Endothelial cell (in vitro differentiated cells): ENCODE results near the gene MICB. TPM values are rescaled to one million over a fixed set of nuclear protein-coding genes. Genes with fewer than 3 reads are reported as not detected.

Experiments used
- DNase-seq: peaks from one replicate; pipeline ENCODE4 v3.0.0; 2021; ENCODE audit warnings: low spot score
- H3K27ac Mint-ChIP-seq: one replicate; pipeline ENCODE4 v1.8.0; 2021; ENCODE audit warnings: mixed read lengths, inconsistent platforms; ENCODE audit not compliant: unreplicated experiment
- H3K27me3 Mint-ChIP-seq: one replicate; pipeline ENCODE4 v1.8.0; 2021; ENCODE audit warnings: mild to moderate bottlenecking, moderate library complexity, mixed read lengths, inconsistent platforms; ENCODE audit not compliant: unreplicated experiment
- H3K36me3 Mint-ChIP-seq: one replicate; pipeline ENCODE4 v1.8.0; 2021; ENCODE audit warnings: mild to moderate bottlenecking, low read depth, mixed read lengths, inconsistent platforms; ENCODE audit not compliant: unreplicated experiment
- H3K4me1 Mint-ChIP-seq: one replicate; pipeline ENCODE4 v1.8.0; 2021; ENCODE audit warnings: mild to moderate bottlenecking, mixed read lengths, inconsistent platforms; ENCODE audit not compliant: unreplicated experiment
- H3K4me3 Mint-ChIP-seq: one replicate; pipeline ENCODE4 v1.8.0; 2021; ENCODE audit warnings: mild to moderate bottlenecking, mixed read lengths, inconsistent platforms; ENCODE audit not compliant: unreplicated experiment
- H3K9me3 Mint-ChIP-seq: one replicate; pipeline ENCODE4 v1.8.0; 2021; ENCODE audit warnings: mixed read lengths, inconsistent platforms; ENCODE audit not compliant: unreplicated experiment
- CTCF ChIP-seq: fragments of 200-600 bp; sonication (generic); IDR thresholded peaks from one replicate; pipeline ENCODE4 v1.5.0; 2021; ENCODE audit warnings: antibody characterized with exemption; ENCODE audit not compliant: unreplicated experiment
- total RNA-seq: library from RNA; stranded (reverse); fragmentation: NEBNext Ultra II Directional; extraction: Animal tissue kit (Norgen Biotek cat#: 25700); gene quantifications from one replicate; pipeline ENCODE4 v1.2.1, GENCODE V29; 2021; ENCODE audit not compliant: unreplicated experiment

The MICB gene
- total RNA-seq, 1 donor from 2014 or later, result 3.6 TPM

GRCh38 chr6:31529329-31530150 is 31.6 kb downstream of the MICB start:
- Mint-ChIP-seq H3K27ac (no peak overlapping the region), H3K9me3 (no peaks in the 10 kb centered on the region), H3K4me3 (peak overlapping the region; percentile 47), H3K36me3 (peaks cover 31% of the 10 kb centered on the region), H3K27me3 (peaks cover 2% of the 10 kb centered on the region), H3K4me1 (peaks cover 5% of the 10 kb centered on the region)
- no peak for DNase-seq
- TF ChIP-seq CTCF, result no peak

- Mint-ChIP-seq H3K36me3 (peaks cover 39% of the 10 kb centered on the region), H3K27ac (no peak overlapping the region), H3K27me3 (peaks cover 2% of the 10 kb centered on the region), H3K4me1 (peaks cover 5% of the 10 kb centered on the region), H3K4me3 (peak overlapping the region; percentile 47), H3K9me3 (no peaks in the 10 kb centered on the region)
- TF ChIP-seq CTCF, result no peak
- no peak for DNase-seq
These were observed 32.7 kb downstream of the MICB start for GRCh38 chr6:31530659-31531058.

- H3K4me3 Mint-ChIP-seq, result peak overlapping the region; percentile 21
- DNase-seq, result no peak
- no peaks in the 10 kb centered on the region for H3K9me3 Mint-ChIP-seq
- no peak overlapping the region for H3K27ac Mint-ChIP-seq
- peaks cover 2% of the 10 kb centered on the region for H3K27me3 Mint-ChIP-seq
- no peak for TF ChIP-seq CTCF
- H3K36me3 Mint-ChIP-seq, result peaks cover 44% of the 10 kb centered on the region
- peaks cover 2% of the 10 kb centered on the region for H3K4me1 Mint-ChIP-seq
These were observed 33.2 kb downstream of the MICB start for GRCh38 chr6:31531162-31531561.

DNA sequence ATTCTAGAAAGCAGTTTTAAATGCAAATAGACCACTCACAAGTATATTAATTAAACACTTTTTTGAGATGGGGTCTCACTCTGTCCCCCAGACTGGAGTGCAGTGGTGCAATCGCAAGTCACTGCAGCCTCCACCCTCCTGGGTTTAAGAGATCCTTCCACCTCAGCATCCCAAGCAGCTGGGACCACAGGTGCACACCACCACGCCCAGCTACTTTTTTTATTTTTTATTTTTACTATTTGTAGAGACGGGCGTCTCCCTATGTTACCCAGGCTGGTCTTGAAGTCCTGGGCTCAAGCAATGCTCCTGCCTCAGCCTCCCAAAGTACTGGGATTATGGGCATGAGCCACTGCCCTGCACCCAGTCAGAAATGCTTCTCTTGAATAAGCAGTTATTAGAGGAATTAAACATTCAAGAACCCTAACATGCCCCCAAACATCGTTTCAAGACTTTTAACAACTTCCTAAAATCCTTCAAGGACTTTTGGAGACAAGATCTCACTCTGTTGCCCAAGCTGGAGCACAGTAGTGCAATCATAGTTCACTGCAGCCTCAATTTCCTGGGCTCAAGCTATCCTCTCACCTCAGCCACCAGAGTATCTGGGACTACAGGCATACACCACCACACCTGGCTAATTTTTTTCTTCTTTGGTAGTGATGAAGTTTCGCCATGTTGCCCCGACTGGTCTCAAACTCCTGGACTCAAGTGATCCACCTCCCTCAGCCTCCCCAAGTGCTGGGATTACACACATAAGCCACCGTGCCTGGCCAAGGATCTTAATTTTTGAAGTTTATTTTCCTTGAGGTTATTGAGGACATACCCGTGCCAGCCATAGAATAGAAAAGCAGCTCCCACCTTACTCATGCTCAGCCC is 34.1 kb downstream of the MICB start:
- Mint-ChIP-seq H3K27ac (no peak overlapping the region), H3K36me3 (peaks cover 50% of the 10 kb centered on the region), H3K4me3 (no peak overlapping the region), H3K9me3 (no peaks in the 10 kb centered on the region), H3K4me1 (no peaks in the 10 kb centered on the region), H3K27me3 (peaks cover 2% of the 10 kb centered on the region)
- no peak for TF ChIP-seq CTCF
- no peak for DNase-seq
